DMS114 treated with DMSO at 0.1 percent for 48 hours (cell line): ENCODE measurements around the gene DYNLT2.

ENCODE experiments used
- DNase-seq: peaks from one replicate; lab custom pipeline; 2025; ENCODE audit not compliant: unreplicated experiment; lab: John Stamatoyannopoulos, UW

DYNLT2 gene, protein sequence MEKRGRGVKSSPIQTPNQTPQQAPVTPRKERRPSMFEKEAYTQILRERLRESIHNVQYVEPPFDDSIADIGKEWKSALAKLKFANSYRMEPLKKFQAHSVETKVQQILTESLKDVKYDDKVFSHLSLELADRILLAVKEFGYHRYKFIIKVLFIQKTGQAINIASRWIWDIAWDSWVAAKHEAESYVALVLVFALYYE

DNA sequence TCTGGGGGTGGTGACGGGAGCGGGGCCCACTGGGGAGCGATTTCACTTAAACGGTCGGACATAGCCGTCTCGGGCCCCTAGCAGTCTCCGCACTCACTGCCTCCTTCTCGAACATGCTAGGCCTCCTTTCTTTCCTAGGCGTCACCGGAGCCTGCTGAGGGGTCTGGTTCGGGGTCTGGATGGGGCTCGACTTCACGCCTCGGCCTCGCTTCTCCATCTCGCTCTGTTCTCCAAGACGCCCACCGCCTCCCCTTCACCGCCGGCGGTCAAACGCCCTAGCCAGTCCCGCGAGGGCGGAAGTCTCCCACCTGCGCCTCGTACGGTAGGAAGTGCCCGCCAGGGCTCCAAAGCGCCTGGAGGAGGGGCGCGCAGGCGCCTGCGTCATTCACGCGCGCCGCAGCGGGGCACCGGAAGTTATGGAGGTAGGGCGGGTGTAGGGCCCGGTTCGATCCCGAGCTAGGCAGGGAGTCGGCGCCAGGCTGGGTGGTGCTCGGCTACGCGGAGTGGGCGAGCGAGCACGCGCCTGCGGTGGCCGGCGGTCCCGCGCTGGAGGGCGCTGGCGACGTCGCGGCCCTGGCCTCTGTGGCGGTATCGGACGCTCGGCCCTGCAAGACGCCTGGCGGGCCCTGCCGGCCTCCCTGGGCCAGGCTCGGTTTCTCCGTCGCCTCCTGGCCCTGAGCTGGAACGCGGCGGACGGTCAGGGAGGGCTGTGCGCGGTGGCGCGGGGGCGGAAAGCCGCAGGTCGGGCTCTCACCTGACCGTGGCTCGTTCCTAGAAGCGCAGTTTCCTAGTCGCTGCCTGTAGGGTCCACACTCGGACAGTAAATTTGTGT is at the start of gene DYNLT2, which contains the start of gene ERMARD:
Gene DYNLT2, minus strand, starts transcription at position 331 of the 832 bp plus-strand sequence. Its CDS starts 114 bp downstream, at position 217.
Gene ERMARD, plus strand, starts transcription at position 381 of the 832 bp plus-strand sequence. Its CDS starts 36 bp downstream, at position 417.
- peak; percentile 64 for DNase-seq

DNA sequence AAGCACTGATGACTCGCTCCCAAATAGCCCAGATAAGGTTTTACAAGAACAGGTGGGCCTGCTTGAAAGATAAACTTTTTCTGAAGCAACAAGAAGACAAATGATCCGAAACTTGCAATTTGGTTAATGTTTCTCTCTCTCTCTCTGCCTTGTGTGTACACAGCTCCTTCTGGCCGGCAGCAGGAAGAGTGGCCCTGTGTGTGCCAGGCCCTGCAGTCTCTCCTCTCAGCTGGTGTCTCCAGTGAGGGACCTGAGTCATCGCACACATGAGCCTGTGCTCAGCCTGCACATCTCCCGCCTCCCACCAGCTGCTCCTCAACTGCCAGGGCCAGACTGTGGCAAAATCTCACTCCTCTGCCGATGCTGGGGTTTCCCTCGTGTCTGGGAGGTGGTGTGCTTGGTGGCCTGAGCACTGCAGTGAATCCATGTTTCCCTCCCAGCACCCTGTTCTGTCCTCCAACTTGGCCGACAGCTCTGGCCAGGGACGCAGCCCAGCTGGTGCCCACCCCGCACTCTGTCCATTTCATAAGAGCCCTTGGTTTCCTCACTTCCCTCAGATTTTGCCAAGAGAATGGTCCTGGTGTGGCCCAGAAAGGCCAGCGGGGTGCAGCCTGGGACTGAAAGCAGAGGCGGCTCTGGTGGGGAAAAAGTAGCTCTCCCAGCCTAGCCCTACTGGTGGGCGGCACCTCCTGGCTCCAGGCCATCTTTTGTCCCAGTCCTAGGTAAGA is 49.5 kb upstream of the DYNLT2 start:
- DNase-seq: no peak

DNA sequence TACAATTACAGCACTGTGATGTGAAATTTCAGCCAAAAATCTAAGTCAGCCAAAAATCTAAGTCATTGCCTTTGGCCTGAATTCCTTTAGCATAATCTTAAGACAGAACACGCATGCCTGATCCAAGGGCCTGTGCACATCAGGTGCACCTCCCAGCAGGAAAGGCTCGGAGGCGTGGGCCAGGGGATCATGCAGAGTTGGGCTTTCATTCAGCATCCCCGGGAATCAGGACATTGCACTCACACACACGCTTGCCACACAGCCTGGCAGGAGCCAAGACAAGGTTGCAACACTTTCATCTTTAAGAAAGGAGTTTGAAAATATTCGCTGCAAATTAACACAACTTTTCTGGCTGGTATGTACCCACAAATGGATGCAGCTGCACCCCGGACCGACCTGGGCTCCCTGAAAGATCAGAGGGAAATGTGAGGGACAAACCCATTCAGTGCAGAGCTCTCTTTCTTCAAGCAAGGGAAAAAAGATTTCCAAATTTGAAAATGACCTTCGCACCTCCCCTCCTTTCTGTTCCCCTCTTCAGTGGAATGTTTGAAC is 48.8 kb upstream of the DYNLT2 start:
- no peak for DNase-seq

DNA sequence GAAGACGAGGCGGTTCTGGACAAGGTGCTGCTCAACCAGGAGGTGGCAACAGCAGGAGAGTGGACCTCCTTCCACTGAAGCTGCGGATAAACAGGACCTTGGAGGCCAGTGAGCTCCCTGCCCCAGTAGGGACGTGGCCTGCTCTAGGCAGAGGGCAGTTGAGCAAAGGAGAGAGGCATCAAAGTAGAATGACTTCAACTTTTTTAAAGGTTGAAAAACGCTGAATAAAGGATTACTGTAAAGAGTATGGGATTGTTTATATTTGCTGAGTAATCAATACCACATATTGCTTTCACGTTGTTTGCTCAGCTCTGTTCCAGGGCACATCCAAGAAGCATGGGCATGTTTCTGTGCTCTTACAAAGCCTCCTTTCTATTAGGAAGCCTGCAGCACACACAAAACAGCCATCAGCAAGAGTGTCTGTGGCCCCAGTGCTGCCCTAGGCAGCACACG is 48.1 kb upstream of the DYNLT2 start:
- DNase-seq: no peak

DNA sequence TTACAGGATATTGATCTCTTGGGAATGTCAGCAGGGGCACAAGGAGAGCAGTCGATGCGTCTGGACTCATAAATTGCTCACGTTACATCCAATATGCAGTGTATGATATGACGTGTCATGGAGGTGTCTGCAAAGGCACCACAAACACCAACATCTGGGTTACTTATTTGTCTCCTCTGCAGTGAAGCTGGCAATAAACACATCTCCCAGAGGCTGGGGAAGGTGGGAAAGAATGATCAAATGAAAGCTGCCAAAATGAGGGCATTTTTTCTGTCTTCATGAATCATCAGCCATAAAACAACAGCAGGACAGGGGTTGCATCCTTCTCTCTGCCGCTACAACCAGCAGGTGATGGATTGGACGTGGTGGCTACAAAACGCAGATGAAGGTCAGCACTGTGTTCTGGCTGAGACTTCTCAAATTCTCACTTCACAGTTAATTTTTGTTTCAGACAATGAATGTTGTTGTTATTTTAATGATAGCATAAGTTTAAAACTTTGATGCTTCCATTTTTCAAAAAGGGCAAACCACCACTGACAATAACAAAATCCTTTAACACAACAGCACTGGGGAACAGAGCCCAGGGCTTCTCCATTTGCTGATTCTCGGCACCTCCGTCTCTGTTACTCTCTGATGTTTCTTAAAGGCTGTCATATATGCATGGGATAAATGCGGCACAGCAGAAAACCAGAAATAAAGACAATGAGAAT is 47.5 kb upstream of the DYNLT2 start:
- no peak for DNase-seq

DNA sequence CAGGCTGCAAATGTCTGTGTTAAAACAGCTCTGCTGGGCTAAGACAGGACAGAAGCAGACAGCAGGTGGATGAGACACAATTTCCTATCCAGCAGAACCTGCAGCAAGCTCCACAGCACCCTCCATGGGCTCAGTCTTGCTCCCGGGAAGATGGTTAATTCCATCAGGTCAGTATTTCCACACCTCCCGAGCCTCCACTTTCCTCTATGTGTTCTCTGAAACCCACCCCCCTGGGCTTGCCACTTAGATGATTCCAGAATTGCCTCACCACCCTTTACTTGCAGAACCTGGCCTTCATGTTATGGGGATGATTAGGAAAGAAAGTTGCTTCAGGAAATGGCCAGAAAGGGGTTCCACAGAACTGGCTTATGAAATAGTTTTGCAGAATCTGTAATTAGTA is 43.8 kb upstream of the DYNLT2 start:
- DNase-seq: no peak

DNA sequence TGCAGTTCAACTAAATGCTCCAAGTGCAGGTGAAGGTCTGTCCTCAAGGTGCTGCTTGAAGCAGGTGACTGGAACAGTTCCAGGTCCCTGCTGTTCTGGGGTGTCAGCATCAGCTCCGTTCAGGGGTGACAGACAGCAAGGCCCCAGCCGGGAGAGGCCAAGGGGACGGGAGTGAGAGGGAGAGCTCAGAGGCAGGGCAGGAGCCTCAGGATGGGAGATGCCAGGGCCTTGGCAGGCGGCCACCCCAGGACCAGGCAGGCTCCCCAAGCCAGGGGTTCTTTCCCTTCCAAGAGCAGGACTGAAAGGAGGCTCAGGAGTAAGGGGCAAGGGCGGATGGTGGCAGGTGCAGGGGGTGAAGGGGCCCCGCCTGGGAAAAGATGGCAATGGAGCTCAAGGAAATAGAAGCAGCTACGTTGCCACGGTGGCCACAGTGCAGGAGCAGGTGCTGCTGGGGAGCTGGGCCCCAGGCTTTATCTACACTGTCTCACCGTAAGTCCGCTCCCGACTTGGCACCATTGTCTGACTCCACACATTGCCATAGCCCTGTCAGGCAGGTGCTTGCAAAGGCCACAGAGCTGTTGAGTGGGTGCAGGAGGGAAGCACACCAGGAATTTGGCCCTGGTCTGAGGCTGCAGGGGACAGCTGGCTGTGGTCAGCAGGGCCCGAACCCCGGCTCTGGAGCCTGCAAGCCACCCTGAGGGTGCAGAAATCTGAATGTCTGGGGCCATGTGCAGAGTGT is 43.1 kb upstream of the DYNLT2 start:
- DNase-seq: no peak

DNA sequence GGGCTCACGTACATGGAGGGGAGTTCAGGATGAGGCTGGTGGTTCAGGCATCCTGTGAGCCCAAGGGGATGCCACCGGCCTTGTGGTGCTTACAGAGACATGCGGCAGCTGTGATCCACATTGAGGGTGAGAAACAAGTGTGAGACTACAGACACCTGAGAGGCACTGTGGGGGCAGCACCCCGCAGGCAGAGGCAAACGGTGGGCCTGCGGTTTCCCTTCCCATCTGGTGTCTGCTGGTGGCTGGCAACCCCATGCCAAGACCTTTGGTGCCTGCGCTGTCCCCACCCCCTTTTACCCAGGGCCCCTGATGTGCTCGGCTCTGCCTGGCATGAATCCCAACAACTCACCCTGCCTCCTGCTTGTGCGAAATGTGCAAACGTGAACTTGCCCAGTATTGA is 42.0 kb upstream of the DYNLT2 start:
- no peak for DNase-seq

DNA sequence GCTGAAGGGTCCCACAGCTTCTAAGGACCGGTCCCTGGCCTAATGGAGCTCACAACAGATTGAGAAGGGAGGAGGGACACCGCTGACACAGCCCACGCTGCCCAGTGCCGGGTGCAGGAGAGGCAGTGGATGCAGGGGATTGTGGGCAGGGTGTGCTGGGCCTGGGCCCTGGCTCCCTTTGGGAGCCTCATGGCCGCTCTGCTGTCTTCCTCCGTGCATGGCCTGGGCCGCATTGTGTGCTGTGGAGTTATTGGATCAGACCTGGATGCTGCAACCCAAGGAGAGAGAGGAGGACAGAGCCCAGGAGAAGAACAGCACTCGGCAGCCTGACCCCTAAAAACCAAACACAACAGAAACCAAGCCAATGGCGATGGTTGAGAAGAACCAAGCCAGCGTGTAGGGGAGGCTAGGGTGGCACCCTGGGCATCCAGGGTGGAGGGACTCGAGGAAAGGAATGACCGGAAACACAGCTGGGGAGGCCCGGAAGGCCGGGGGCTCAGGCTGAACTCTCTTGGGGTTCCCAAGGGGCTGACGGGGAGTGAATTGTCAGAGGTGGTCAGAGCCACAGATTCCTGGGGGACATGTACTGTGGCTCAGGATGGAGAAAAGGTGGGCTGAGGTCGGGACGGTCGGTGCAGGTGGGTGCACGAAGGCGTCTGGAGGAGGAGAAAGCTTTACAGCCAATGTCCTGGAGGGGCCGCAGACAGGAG is 41.1 kb upstream of the DYNLT2 start:
- no peak for DNase-seq

DNA sequence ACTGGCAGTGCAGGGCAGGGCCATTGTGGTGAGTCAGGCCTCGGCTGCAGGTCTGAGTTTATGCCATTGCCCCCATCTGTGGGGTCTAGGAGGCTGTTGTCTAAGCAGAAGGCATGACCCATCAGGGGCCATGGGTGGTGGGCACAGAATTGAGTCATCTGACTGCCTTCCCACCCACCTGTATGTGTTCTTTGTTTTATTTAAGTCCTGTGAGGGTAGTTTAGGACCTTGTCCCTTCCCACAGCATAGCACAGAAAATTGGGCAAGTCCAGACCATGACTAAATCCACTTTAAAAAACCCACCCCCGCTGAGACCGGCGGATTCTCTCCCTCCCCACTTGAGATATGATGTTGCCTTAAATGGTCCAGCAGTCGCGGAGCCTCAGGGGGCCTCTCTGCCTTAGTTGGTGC is 40.4 kb upstream of the DYNLT2 start:
- DNase-seq: no peak

DNA sequence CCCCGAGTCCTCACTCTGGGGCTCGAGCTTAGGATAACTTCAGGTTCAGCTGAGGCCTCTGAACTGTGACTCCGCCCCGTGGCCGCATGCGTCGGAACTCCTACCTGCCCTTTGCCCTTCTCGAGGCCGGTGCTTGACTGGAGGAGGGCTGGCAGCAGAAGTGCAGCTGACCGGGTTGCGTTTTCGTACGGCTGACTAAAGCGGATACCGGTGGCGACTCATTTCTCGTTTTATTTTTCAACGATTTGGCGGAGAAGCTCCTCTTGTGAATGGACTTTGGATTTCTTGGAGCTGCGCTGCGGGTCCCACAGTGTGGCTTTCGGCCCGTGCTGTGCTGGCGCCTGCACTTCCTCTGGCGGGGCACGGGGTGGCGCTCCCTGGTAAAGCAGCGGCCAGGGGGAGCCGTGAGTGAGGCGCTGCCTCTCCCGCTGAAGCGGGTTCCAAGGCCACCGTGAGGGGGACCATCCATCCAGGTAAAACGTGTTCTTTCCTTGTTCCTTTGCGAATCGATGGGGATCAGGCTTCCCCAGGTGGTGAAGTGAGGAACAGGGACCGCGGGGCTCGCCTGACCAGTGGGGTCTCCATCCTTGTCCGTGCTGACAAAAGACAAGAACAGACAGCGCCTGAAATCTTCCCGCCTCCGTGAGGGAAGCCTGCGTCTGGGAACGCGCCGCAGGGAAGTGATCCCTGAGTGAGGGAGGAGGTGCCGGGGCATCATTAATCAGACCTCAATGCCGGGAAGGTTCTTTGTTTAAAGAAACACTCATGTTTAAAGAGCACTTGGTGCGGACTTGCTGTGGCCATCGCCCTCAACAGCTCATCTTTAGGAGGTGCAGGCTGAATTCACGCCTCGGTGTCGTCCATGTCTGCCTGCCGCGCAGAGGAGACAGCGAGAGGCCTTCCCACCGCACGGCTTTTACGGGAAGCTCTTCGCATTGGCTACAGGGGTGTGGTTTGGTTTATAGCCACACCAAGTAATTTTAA is 38.9 kb upstream of the DYNLT2 start:
- peak; percentile 40 for DNase-seq

DNA sequence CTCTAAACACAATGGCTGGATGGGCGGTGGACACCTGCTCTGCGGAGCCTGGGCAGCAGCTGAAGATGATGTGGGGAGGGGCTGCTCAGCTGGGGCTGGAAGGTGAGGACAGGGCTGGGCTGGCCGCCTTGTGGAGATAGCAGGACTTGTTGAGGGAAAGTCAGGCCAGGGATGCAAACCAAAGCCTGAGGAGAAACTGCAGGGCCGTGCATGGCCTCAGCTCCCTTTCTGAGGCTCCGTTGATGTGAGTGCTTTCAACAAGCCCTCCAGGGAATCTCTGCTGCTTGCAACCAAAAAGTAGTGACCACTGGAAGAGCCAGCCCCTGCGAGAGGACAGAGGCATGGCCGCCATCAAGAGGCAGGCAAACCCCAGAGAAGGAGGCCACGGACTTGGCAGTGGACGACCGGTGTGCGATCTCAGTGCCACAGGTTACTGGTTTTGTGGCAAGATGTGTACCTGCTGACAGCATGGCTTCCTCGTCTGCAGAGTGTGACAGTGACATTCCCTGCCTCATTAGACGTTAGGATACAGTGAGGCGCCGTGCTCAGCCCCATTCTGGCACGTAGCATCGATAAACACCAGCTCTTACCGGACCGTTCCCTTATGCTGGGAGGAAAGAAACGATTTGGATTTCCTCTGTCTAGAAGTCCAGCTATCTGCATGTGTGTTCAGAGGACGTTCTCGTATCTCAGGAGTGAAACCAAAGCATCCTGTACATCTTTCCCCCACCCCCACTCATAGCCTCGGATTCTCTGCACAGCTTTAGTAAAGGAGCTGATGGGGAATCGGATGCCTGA is 38.0 kb upstream of the DYNLT2 start:
- DNase-seq: no peak

DNA sequence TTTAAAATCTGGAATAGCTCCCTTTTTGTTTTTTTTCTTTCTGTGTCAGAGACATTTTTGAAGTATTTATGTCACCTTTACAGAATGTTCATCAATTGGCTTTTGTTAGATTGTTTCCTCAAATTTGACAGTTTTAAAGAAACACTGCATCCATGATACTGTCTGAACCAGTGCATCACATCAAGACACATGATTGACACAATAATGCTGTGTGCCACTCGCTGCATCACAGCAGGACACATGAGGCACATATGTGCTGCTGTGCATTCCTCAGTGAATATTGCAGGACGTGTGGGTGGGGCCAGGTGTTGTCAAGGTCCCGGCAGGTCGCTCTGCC is 37.4 kb upstream of the DYNLT2 start:
- no peak for DNase-seq

DNA sequence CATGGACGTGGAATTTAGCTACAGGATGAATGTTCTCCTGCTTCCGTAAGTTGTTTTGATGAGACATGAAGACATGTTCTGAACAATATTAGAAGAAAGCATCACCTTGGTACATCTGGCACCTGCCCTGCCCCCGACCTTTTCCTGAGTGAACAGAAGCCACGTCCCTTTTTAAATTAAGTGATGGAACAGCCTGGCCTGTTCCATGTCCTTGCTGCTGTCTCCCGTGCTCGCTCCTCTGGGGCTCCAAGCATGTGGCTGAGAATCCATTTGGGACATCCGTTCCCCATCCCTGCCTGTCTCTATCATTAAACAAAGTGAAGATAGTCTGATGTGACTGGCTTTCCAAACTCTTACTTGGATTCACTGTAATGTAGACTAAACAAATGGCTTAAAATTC is 36.4 kb upstream of the DYNLT2 start:
- DNase-seq: no peak

DNA sequence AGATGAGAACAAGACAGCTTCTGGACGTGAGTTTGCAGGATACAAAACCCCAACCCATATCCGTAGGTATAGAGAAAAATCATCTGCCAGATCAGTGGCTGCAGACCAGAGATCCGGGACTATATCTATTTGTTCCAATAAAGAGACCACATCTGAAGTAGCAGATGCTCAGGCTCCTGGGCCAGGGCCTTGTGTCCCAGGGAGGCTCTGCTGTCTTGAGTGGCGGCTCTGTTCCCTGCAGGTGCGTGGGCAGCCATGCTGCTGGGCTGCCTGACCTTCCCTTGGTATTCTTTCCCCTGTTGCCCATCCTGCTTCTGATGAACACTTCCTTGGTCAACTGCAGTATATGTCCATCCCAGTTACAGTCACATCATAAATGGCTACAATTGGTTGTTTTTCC is 35.0 kb upstream of the DYNLT2 start:
- DNase-seq: no peak

DNA sequence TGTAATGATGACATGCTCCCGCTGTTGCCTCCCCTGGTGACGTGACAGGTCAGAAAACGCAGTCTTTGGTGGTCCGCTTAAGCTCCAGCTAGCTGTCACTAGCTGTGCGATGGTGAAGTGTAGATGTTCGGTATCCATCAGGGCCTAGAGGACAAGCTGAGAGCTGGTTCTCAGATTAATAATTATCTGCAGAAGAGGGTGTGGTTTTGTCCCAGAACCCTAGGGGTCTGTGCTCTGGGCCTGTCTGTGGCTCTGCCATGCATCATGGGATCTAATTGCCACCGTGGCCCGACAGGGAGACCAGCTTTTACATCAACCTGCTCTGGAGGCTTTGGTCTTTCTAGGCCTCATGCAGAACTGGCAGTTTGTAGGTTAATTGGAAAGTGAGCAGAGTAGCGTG is 34.2 kb upstream of the DYNLT2 start:
- DNase-seq: no peak

DNA sequence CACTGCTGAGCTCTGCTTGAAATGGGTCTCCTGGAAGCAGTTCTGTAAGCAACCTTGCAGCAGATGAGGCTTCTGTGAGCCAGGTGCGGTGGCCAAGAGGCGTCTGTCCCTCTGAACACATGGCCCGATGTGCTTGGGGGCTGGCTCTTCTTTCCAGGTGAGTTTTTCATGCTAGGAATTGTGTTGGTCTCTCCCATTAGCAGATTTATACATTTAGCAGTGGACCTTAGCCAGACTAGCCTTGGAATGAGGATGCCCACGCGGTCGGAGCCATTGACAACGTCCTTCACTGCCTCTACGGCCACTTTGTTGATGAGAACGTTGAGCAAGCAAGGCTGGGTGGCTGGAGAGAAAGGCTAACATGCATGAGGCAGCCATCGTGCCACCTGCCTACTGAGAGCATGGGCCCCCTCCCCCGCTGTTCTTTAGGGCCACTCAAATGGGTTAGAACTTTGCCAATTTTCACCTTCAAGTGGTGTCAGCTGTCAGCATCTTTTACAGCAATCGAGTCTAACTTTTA is 33.5 kb upstream of the DYNLT2 start:
- no peak for DNase-seq
